IMR-90 (cell line): ENCODE results near the gene WNT3. TPM values are rescaled to one million over a fixed set of nuclear protein-coding genes. Genes with fewer than 3 reads are reported as not detected.

Source experiments
- ATAC-seq: fragments of 200-7000 bp; cut with Tn5 transposase; 2 replicates; pipeline ENCODE4 v1.9.1; 2020; ENCODE audit warnings: low read depth, mild to moderate bottlenecking, moderate library complexity
- BruUV-seq: library from RNA; stranded (reverse); fragments of 400-500 nt; replicated peaks from 2 replicates; lab custom pipeline; 2021; lab: Mats Ljungman, UMichigan
- CTCF ChIA-PET: fragments of 300-600 bp; formaldehyde crosslinking; extraction: SDS; loops from one replicate; lab custom pipeline; 2021; ENCODE audit warnings: antibody characterized with exemption; lab: Yijun Ruan, JAX
- POLR2A ChIA-PET: fragments of 300-600 bp; sonication (Branson Sonifier 250); formaldehyde crosslinking; loops from one replicate; lab custom pipeline; 2022; ENCODE audit warnings: antibody characterized with exemption; ENCODE audit not compliant: unreplicated experiment; lab: Charles Lee
- DNase-seq: peaks from one replicate; pipeline ENCODE4 v3.0.0; 2013
- H2AFZ ChIP-seq: replicated peaks from 2 replicates; pipeline ENCODE3; 2013; ENCODE audit warnings: low read length, mild to moderate bottlenecking; ENCODE audit not compliant: poor library complexity
- H2AK5ac ChIP-seq: 2 replicates; pipeline ENCODE4 v1.6.1; 2013; ENCODE audit warnings: low read depth, low read length, inconsistent platforms
- H2AK9ac ChIP-seq: replicated peaks from 2 replicates; pipeline ENCODE3; 2013; ENCODE audit warnings: mild to moderate bottlenecking, low read depth, low read length, moderate library complexity; ENCODE audit not compliant: poor library complexity
- H2BK120ac ChIP-seq: 2 replicates; pipeline ENCODE4 v1.6.1; 2013; ENCODE audit warnings: low read depth, low read length, inconsistent platforms
- H2BK15ac ChIP-seq: 3 replicates; pipeline ENCODE4 v1.6.1; 2013; ENCODE audit warnings: low read depth, low read length, inconsistent platforms
- H2BK20ac ChIP-seq: 2 replicates; pipeline ENCODE4 v1.6.1; 2013; ENCODE audit warnings: low read depth, mild to moderate bottlenecking, inconsistent platforms, low read length, moderate library complexity
- H2BK5ac ChIP-seq: 2 replicates; pipeline ENCODE4 v1.6.1; 2013; ENCODE audit warnings: mild to moderate bottlenecking, low read depth, low read length, inconsistent platforms; ENCODE audit not compliant: poor library complexity, severe bottlenecking
- H3K14ac ChIP-seq: replicated peaks from 2 replicates; pipeline ENCODE4 v1.6.1; 2013; ENCODE audit warnings: low read depth, low read length, inconsistent platforms
- H3K18ac ChIP-seq: 2 replicates; pipeline ENCODE4 v1.6.1; 2013; ENCODE audit warnings: low read depth, low read length, control low read depth
- H3K23ac ChIP-seq: 2 replicates; pipeline ENCODE4 v1.6.1; 2013; ENCODE audit warnings: low read depth, low read length, inconsistent platforms
- H3K27ac ChIP-seq: 2 replicates; pipeline ENCODE4 v1.5.1; 2013; ENCODE audit warnings: mild to moderate bottlenecking, control low read depth, low read length; ENCODE audit not compliant: insufficient read depth
- H3K27me3 ChIP-seq: 2 replicates; pipeline ENCODE4 v1.6.1; 2013; ENCODE audit warnings: low read length; ENCODE audit not compliant: control insufficient read depth, insufficient read depth
- H3K36me3 ChIP-seq: 2 replicates; pipeline ENCODE4 v1.6.1; 2013; ENCODE audit warnings: low read length, mixed read lengths; ENCODE audit not compliant: control insufficient read depth, insufficient read depth
- H3K4ac ChIP-seq: 2 replicates; pipeline ENCODE4 v1.6.1; 2013; ENCODE audit warnings: low read depth, low read length, inconsistent platforms
- H3K4me1 ChIP-seq: 2 replicates; pipeline ENCODE4 v1.6.1; 2013; ENCODE audit warnings: low read length, mixed read lengths; ENCODE audit not compliant: control insufficient read depth, insufficient read depth
- H3K4me2 ChIP-seq: 2 replicates; pipeline ENCODE4 v1.6.1; 2013; ENCODE audit warnings: low read depth, mild to moderate bottlenecking, control low read depth, low read length, moderate library complexity
- H3K4me3 ChIP-seq: 2 replicates; pipeline ENCODE4 v1.5.1; 2013; ENCODE audit warnings: low read depth, mild to moderate bottlenecking, control low read depth, low read length, moderate library complexity; ENCODE audit not compliant: insufficient read depth
- H3K56ac ChIP-seq: 2 replicates; pipeline ENCODE4 v1.6.1; 2013; ENCODE audit warnings: low read length, inconsistent platforms; ENCODE audit not compliant: insufficient read depth; ENCODE audit errors: extremely low read depth
- H3K79me1 ChIP-seq, 2 experiments: 2 replicates each; pipeline ENCODE4 v1.6.1; 2013; ENCODE audit warnings: low read length in 2 of 2, inconsistent platforms in 1 of 2, low read depth in 1 of 2
- H3K9ac ChIP-seq: 2 replicates; pipeline ENCODE4 v1.6.1; 2013; ENCODE audit warnings: low read depth, low read length, control low read depth
- H3K9me1 ChIP-seq: 2 replicates; pipeline ENCODE4 v1.6.1; 2013; ENCODE audit warnings: low read length, inconsistent platforms; ENCODE audit not compliant: insufficient read depth
- H3K9me3 ChIP-seq: 2 replicates; pipeline ENCODE4 v1.6.1; 2013; ENCODE audit warnings: low read length; ENCODE audit not compliant: control insufficient read depth, insufficient read depth
- H4K20me1 ChIP-seq: 2 replicates; pipeline ENCODE4 v1.6.1; 2013; ENCODE audit warnings: low read length, inconsistent platforms; ENCODE audit not compliant: insufficient read depth
- H4K5ac ChIP-seq: 2 replicates; pipeline ENCODE4 v1.6.1; 2013; ENCODE audit warnings: mild to moderate bottlenecking, low read depth, low read length, control low read depth
- H4K8ac ChIP-seq, 2 experiments: 2 replicates each; pipeline ENCODE4 v1.6.1; 2013; ENCODE audit warnings: low read depth in 2 of 2, low read length in 2 of 2, control low read depth in 1 of 2, inconsistent platforms in 1 of 2
- H4K91ac ChIP-seq: 2 replicates; pipeline ENCODE4 v1.6.1; 2013; ENCODE audit warnings: low read depth, low read length, inconsistent platforms; ENCODE audit not compliant: insufficient read depth
- BHLHE40 ChIP-seq: fragments of 150-350 bp; IDR thresholded peaks from 2 replicates; pipeline ENCODE4 v1.6.1; 2016; ENCODE audit warnings: mild to moderate bottlenecking, low read depth, low read length
- CEBPB ChIP-seq: IDR thresholded peaks from 2 replicates; pipeline ENCODE4 v1.6.1; 2012; ENCODE audit warnings: low read depth, low read length, improper control_type of control experiment
- CHD1 ChIP-seq: IDR thresholded peaks from 2 replicates; pipeline ENCODE4 v1.6.1; 2012; ENCODE audit warnings: low read depth, low read length, improper control_type of control experiment
- CTCF ChIP-seq: conservative IDR thresholded peaks from 2 replicates; pipeline ENCODE4 v1.5.1; 2012; ENCODE audit warnings: mild to moderate bottlenecking, low read depth, low read length, improper control_type of control experiment
- ELK1 ChIP-seq: fragments of 150-350 bp; IDR thresholded peaks from 2 replicates; pipeline ENCODE4 v1.6.1; 2016; ENCODE audit warnings: low read depth, mild to moderate bottlenecking, low read length, moderate library complexity, borderline replicate concordance
- FOS ChIP-seq: fragments of 150-350 bp; IDR thresholded peaks from 2 replicates; pipeline ENCODE4 v1.6.1; 2016; ENCODE audit warnings: low read depth, low read length
- MAFK ChIP-seq: IDR thresholded peaks from 2 replicates; pipeline ENCODE4 v1.6.1; 2012; ENCODE audit warnings: low read depth, low read length, improper control_type of control experiment
- MAZ ChIP-seq: IDR thresholded peaks from 2 replicates; pipeline ENCODE4 v1.6.1; 2012; ENCODE audit warnings: low read depth, mild to moderate bottlenecking, low read length, improper control_type of control experiment, moderate library complexity, borderline replicate concordance
- MXI1 ChIP-seq: IDR thresholded peaks from 2 replicates; pipeline ENCODE4 v1.6.1; 2012; ENCODE audit warnings: low read depth, mild to moderate bottlenecking, low read length, moderate library complexity, borderline replicate concordance
- NFE2L2 ChIP-seq: fragments of 150-350 bp; IDR thresholded peaks from 2 replicates; pipeline ENCODE4 v1.6.1; 2016; ENCODE audit warnings: low read depth, mild to moderate bottlenecking, low read length
- POLR2A ChIP-seq: IDR thresholded peaks from 2 replicates; pipeline ENCODE4 v1.6.1; 2012; ENCODE audit warnings: mild to moderate bottlenecking, low read depth, low read length
- RAD21 ChIP-seq: IDR thresholded peaks from 2 replicates; pipeline ENCODE4 v1.6.1; 2012; ENCODE audit warnings: low read length, improper control_type of control experiment
- RCOR1 ChIP-seq: IDR thresholded peaks from 2 replicates; pipeline ENCODE4 v1.6.1; 2012; ENCODE audit warnings: mild to moderate bottlenecking, low read length, improper control_type of control experiment; ENCODE audit not compliant: insufficient replicate concordance
- RFX5 ChIP-seq: IDR thresholded peaks from 2 replicates; pipeline ENCODE4 v1.8.0; 2012; ENCODE audit warnings: low read depth, mild to moderate bottlenecking, low read length, moderate library complexity
- SMC3 ChIP-seq: fragments of 150-350 bp; IDR thresholded peaks from 2 replicates; pipeline ENCODE4 v1.6.1; 2016; ENCODE audit warnings: low read depth, mild to moderate bottlenecking, antibody characterized with exemption, low read length, moderate library complexity
- USF2 ChIP-seq: fragments of 150-350 bp; IDR thresholded peaks from 2 replicates; pipeline ENCODE4 v1.6.1; 2017; ENCODE audit warnings: mild to moderate bottlenecking, antibody characterized with exemption, low read length, low read depth
- WGBS, 2 experiments: methylation state at CpG; one replicate each; pipeline versions ENCODE4 v1.1.5 to v1.1.7; 2013; ENCODE audit warnings: missing lambda C conversion rate in 2 of 2; ENCODE audit not compliant: insufficient read length in 1 of 2; ENCODE audit errors: extremely low coverage in 2 of 2; 5-methylcytosine and 5-hydroxymethylcytosine counted together
- dilution Hi-C: fragments of 300-500 bp; cut with HindIII; formaldehyde crosslinking; loops from one replicate; pipeline ENCODE4 v1.14.3; 2018; ENCODE audit warnings: low sequenced_read_pairs; ENCODE audit not compliant: unreplicated experiment
- in situ Hi-C: fragments of 300-500 bp; cut with MboI; formaldehyde crosslinking; loops from 3 replicates; pipeline ENCODE4 v1.14.3; 2019; ENCODE audit warnings: low sequenced_read_pairs, inconsistent platforms, mixed read lengths
- intact Hi-C: fragments of 100-400 bp; cut with micrococcal nuclease; formaldehyde crosslinking; loops from 2 replicates; pipeline ENCODE4 v1.10.0; 2022
- polyA plus RNA-seq, 3 experiments: library from polyadenylated mRNA; depleted of rRNA; stranded (reverse); fragments of >200 nt; gene quantifications; 2 replicates each; pipeline ENCODE4 v1.2.3, GENCODE V29; 2012; ENCODE audit warnings: low replicate concordance in 1 of 3
- total RNA-seq: library from RNA; depleted of rRNA; stranded (reverse); fragments of >200 nt; gene quantifications from 2 replicates; pipeline ENCODE4 v1.2.3, GENCODE V29; 2012

Gene WNT3
- total and polyA plus RNA-seq, 2 of the 4 experiments (the other 2 are of a cell fraction) = 0.72 to 1.0 TPM

- ChIA-PET CTCF (no interaction called here), POLR2A (no interaction called here)
- ATAC-seq (no peak), DNase-seq (no peak)
- no peak overlapping the region for H3K27ac ChIP-seq
- H2BK120ac ChIP-seq = no peak overlapping the region
- no peak for TF ChIP-seq SMC3
- TF ChIP-seq BHLHE40 = no peak
- TF ChIP-seq CEBPB = no peak
- no peak for TF ChIP-seq RAD21
- no peak for TF ChIP-seq CHD1
- TF ChIP-seq MXI1 = no peak
- no peak for TF ChIP-seq RCOR1
- TF ChIP-seq USF2 = no peak
- no peak for TF ChIP-seq ELK1
- no peak for TF ChIP-seq NFE2L2
- TF ChIP-seq MAFK = no peak
- TF ChIP-seq POLR2A = no peak
- TF ChIP-seq MAZ = no peak
- TF ChIP-seq CTCF = no peak
- TF ChIP-seq RFX5 = no peak
- TF ChIP-seq FOS = no peak
- no peak overlapping the region for H2BK15ac ChIP-seq
- in situ Hi-C loops = no loop called here
- H3K36me3 ChIP-seq = peaks cover 12% of the 10 kb centered on the region
- H4K8ac ChIP-seq = no peak overlapping the region
- intact Hi-C loops = loop anchor here (5.0 kb wide), 1 partner anchor 73 kb away; no protein-coding TSS in a partner anchor
- H2AFZ ChIP-seq = no peak overlapping the region
- no peaks in the 10 kb centered on the region for H3K27me3 ChIP-seq
- no peak overlapping the region for H2AK9ac ChIP-seq
- no peak overlapping the region for H3K4ac ChIP-seq
- no peaks in the 10 kb centered on the region for H4K20me1 ChIP-seq
- no peak overlapping the region for H3K23ac ChIP-seq
- no peak overlapping the region for H3K18ac ChIP-seq
- H3K9me1 ChIP-seq = peaks cover 13% of the 10 kb centered on the region
- H2AK5ac ChIP-seq = no peak overlapping the region
- no TSS peak for BruUV-seq
- H3K56ac ChIP-seq = no peak overlapping the region
- 89% methylated on average over 3 of the region's 9 CpGs; no CpG with 5 or more reads in 1 of the 2 experiments for WGBS, 2 experiments
- H2BK20ac ChIP-seq = no peak overlapping the region
- no peak overlapping the region for H3K9ac ChIP-seq
- no peak overlapping the region for H4K91ac ChIP-seq
- dilution Hi-C loops = no loop called here
- H3K79me1 ChIP-seq = peaks cover 0 to 6% of the 10 kb centered on the region in 2 experiments; a peak in 1 of 4 replicates
- no peak overlapping the region for H2BK5ac ChIP-seq
- H3K14ac ChIP-seq = no peak overlapping the region
- no peaks in the 10 kb centered on the region for H3K9me3 ChIP-seq
- H3K4me2 ChIP-seq = no peak overlapping the region
- H4K5ac ChIP-seq = no peak overlapping the region
- no peak overlapping the region for H3K4me3 ChIP-seq
- H3K4me1 ChIP-seq = peaks cover 3% of the 10 kb centered on the region; the same call in 1 of the 2 replicates
These were observed 59.4 kb downstream of the WNT3 start for GRCh38 chr17:46759141-46759540.
